GM18873 (cell line): ENCODE measurements around the gene CRK.

ENCODE experiments used
- ATAC-seq: cut with Tn5 transposase; IDR thresholded peaks from one replicate; pipeline ENCODE4 v1.9.1; 2021; ENCODE audit warnings: mild to moderate bottlenecking, moderate library complexity, moderate number of reproducible peaks; ENCODE audit not compliant: unreplicated experiment, low FRiP score

CRK gene

GRCh38 chr17:1486802-1487695 is 31.0 kb upstream of the CRK start:
- ATAC-seq, result no peak

- ATAC-seq, result no peak
Measured at GRCh38 chr17:1485423-1486376, 29.7 kb upstream of the CRK start.

- no peak for ATAC-seq
Measured at GRCh38 chr17:1484676-1485422, 28.8 kb upstream of the CRK start.

- ATAC-seq, result no peak
Measured at GRCh38 chr17:1484060-1484535, 28.1 kb upstream of the CRK start.

DNA sequence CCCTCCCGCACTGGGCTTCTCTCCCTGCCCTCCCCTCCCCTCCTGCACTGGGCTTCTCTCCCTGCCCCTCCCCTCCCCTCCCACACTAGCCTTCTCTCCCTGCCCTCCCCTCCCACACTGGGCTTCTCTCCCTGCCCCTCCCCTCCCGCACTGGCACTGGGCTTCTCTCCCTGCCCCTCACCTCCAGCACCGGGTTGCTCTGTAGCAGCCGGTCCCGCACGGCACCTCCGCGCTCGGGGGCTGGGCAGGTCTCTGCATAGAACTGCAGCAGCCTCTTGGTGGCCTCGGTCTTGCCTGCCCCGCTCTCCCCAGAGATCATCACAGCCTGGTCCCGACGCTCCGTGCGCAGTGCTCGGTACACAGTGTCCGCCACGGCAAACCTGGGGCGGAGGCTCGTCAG is 26.6 kb upstream of the CRK start:
- ATAC-seq, result no peak

GRCh38 chr17:1481736-1482135 is 25.7 kb upstream of the CRK start:
- ATAC-seq, result no peak

GRCh38 chr17:1480747-1481465 is 24.9 kb upstream of the CRK start:
- ATAC-seq, result no peak

GRCh38 chr17:1478418-1478817 is 22.4 kb upstream of the CRK start:
- no peak for ATAC-seq

GRCh38 chr17:1475321-1475854 is 19.4 kb upstream of the CRK start:
- no peak for ATAC-seq

DNA sequence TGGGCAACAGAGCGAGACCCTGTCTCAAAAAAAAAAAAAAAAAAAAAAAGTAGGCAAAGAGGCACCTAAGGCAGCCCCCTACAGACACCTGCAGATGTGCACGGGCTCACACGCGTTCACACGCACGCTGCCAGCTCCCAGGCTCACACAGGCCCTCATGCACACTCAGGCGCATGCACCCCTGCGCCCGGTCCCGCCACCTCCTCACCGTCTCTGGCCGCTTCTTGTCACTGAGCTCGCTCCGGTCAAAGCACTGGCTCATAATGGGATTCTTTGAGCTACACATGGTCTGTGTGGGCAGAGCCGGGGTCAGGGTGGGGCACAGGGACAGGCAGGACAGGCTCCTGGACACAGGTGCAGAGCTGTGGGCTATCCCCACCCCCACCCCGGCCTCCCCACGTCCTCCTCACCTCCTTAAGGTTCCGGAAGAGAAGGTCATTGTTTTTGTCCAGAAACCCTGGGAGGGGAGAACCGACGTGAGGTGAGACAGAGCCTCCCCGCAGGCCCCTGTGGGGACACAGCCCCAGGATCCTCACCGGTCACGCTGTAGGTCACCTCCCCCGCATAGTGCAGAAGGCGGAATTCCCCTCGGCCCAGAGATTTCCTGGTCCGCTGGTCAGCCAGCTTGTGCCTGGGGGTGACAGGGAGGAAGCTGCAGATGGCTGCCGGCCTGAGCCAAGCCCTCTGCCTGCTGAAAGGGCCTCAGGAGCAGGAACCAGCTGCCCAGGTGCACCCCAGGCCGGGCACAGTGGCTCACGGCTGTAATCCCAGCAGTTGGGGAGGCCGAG is 18.6 kb upstream of the CRK start:
- peak; percentile 43 for ATAC-seq

DNA sequence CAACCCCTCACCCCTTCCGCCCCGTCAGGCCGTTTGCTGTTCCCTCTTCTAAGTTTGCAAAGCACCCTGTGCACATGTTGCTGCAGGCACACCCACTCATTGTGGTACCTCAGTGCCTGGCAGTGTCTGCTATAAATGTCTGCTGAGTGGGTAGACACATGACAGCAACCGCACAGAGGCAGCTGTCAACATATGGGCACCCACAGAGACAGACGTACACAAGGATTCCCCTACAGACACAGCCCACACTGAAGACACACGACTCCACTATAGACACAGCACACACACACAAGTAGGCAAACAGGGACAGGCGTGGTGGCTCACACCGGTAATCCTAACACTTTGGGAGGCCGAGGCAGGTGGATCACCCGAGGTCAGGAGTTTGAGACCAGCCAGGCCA is 17.8 kb upstream of the CRK start:
- no peak for ATAC-seq

DNA sequence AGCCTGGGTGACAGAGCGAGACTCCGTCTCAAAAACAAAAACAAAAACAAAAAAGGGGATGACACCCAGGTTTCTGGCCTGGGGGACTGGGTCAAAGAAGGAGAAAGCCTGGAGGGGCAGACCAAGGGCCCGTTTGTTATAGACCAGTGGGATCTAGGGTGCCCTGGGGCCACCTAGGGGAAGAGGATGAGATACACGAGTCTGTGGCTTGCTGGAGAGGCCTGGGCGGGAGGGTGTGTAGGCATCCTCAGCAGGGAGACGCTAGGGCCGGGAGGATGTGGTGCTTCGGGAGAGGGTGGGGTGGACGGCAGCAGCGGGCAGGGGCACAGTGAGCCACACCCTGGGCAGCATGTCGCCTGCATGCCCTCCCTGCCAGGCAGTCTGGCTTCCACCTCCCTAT is 17.1 kb upstream of the CRK start:
- ATAC-seq, result no peak

DNA sequence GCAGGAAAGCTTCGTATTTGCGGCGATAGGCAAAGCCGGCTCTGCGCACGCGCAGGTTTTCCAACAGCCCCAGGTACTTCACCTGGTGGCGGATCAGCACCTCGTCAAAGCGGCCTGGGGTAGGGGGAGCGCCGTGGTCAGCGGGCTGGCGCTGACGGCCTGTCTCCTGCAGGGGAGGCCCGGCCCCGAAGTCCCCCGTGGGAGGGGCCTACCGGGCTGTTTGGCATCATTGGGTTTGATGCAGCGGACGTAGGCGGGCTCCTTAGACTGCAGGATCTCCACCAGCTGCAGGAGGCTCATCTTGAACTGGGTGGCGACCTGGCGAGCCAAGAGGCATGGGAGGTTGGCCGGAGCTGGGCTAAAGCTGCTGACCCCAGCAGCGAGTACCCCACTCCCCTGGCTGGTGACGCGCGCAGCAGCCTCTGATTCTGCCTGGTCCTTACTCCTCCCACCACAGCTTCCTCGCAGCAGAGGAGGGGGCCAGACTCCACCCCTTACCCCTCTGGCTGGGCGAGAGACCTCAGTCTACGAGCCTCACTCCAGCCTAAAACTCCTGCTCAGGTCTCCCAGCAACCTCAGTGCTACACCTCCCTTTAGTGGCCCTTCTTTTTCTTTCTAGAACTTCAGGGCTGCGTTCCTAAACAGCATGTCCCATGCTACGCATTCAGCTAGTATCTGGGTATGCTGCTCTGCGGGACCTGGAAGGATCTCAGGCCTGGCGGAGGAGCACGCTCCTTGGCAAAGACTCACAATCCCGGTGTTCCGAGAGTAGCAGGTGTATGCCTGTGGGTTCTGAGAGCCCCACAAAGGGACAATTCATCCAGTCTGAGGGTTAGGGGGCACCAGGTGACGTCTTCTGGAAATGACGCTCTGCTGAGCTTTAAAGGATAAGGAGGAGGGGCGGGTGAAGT is 16.1 kb upstream of the CRK start:
- no peak for ATAC-seq

GRCh38 chr17:1471490-1471889 is 15.5 kb upstream of the CRK start:
- ATAC-seq, result no peak

GRCh38 chr17:1470755-1471462 is 14.9 kb upstream of the CRK start:
- ATAC-seq, result no peak

- no peak for ATAC-seq
Measured at GRCh38 chr17:1470071-1470754, 14.2 kb upstream of the CRK start.
